Hair follicle dermal papilla cell (primary cell): ENCODE results near the gene RADIL. TPM values are rescaled to one million over a fixed set of nuclear protein-coding genes. Genes with fewer than 3 reads are reported as not detected.

Experiments
- small RNA-seq: library from RNA; depleted of rRNA; stranded (forward); fragments of <200 nt; gene quantifications from one replicate; pipeline ENCODE3, GENCODE V24; 2012
- total RNA-seq: library from RNA; depleted of rRNA; stranded (reverse); fragments of >200 nt; gene quantifications from 2 replicates; pipeline ENCODE4 v1.2.3, GENCODE V29; 2012

The RADIL gene, protein sequence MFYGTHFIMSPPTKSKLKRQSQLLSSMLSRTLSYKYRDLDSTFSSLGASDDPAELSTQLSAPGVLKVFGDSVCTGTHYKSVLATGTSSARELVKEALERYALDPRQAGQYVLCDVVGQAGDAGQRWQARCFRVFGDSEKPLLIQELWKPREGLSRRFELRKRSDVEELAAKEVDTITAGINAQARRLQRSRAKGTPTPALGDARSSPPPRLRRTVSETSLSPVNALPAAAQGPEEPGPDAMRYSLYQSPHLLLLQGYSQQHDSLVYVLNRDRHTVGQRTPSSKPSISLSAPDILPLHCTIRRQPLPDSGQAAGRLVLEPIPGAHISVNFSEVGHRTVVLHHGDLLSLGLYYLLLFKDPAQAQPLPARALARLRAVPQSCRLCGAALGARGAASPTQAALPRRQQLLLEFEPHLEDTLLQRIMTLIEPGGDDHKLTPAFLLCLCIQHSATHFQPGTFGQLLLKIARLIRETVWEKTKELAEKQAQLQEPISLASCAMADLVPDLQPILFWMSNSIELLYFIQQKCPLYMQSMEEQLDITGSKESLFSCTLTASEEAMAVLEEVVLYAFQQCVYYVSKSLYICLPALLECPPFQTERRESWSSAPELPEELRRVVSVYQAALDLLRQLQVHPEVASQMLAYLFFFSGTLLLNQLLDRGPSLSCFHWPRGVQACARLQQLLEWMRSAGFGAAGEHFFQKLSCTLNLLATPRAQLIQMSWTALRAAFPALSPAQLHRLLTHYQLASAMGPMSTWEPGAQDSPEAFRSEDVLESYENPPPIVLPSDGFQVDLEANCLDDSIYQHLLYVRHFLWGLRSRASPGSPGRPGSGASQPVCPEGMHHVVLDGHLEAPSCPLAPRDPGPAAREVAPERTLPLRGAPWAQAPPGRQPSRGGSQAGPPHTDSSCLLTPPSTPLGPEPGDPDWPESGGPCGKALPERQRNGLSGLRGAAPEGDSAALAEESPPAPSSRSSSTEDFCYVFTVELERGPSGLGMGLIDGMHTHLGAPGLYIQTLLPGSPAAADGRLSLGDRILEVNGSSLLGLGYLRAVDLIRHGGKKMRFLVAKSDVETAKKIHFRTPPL
- 0.81 and 2.3 TPM in 2 replicates for total RNA-seq

DNA sequence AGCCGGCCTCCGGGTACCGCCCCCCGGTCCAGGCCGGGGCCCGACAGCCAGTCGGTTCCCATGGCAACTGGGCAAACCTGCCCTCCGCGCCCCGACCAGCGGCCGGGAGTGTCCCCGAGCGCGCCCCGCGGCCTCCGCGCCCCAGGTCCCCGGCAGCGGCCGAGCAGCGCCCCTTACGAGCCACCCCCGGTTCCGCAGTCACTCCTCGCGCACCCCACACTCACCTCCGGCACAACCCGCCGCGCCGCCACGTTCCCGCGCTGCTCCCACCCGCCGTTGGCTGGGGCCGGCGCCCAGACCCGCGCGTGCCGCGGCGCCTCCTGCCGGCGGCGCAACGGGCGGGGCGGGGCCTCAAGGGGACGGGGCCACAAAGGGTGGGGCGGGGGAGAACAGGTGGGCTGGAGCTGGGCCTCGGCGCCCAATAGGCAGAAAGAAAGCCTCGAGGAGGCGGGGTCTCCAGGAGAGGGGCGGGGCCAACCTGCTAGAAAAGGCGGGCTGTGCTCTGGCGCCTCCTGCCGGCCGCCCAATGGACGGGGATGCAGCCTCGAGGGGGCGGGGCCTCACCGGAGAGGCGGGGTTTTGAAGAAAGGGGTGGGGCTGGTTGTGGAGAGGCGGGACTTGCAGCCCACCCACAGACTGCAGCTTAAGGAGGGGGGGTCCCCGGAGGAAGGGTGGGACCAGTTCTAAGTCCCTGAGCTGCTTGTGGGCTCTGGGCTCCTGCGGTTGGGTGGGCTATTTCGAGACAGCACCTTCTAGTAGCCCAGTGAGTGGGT is at the start of gene RADIL:
RADIL (minus strand) TSS at position 345 of the 773 bp plus-strand sequence. CDS start 5,577 bp downstream, outside the sequence.

DNA sequence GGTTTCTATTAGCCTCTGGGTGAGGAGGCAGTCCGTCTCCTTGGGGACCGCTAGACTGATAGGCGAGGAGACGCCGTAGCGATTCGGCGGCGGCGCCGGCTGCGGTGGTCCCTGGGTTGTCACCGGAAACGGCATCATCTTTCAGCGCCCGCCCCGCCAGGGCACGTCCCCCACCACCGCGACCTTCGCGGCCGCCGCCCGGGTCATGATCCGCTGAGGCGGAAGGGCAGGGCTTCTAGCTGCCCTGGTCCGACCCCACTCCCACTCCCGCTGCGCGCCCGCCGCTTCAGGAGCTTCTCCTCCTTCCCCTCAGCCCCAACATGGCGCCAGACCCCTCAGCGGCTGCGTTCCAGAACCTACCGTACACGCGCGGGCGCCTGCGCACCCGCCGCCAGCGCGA is 21.8 kb downstream of the RADIL start, which contains the start of gene PAPOLB:
PAPOLB (minus strand) TSS at position 358 of the 400 bp plus-strand sequence; CDS start at position 138, 220 bp downstream.

DNA sequence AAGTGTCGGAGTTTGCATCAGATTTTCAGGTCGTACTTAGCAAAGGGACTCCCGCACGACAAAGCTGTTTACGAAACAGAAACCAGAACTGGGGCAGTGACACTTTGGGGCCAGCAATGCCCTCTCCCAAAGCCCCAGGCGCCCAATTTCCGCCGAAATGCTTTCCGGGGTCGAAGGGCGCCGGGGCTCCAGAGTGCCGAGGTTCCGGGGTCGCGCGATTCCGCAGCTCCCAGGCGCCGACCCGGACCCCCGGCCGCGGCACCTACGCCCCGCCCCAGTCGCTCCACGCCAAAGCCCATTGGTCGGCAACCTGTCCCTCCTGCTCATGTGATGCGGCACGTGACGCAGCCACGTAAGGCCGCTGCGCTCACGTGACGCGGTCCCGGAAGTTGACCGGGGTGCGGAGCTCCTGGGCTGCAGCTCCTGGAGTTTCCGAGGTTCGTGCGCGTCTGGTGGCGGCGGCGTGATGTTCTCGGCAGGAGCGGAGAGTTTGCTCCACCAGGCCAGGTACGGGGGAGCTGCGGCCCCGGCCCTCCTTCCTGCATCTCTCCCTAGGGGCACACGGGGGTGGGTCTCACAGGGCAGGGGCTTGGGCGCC is 108.2 kb downstream of the RADIL start, which contains the start of gene AP5Z1:
AP5Z1 (plus strand) TSS at position 374 of the 598 bp plus-strand sequence; CDS start at position 467, 93 bp downstream.

Small RNA genes within 50 kb of the gene (small RNA-seq; reads per million reads assigned to genes)
- gene MIR4656 (not detected), gene RF00019 (not detected)

Other genes with a start within 250 kb of the RADIL start
- gene FOXK1, start 201.4 kb downstream of the RADIL start, total RNA-seq: 31.8 and 31.9 TPM in 2 replicates
- 66.7 and 67.7 TPM in 2 replicates for gene AP5Z1, start 108.1 kb downstream of the RADIL start, total RNA-seq
- gene PAPOLB, start 21.7 kb downstream of the RADIL start, total RNA-seq: under 0.01 and 0.16 TPM in 2 replicates
- gene MMD2, start 75.5 kb upstream of the RADIL start, total RNA-seq: not detected in 2 replicates
- 10.2 and 13.3 TPM in 2 replicates for gene RBAK, start 162.1 kb upstream of the RADIL start, total RNA-seq